Stimulated activated CD8-positive, alpha-beta memory T cell treated with anti-CD3 and anti-CD28 coated beads, Interleukin-15, amount 100 ng/mL, for 24 hours (primary cell): ENCODE results near the gene RPS8.
"Not testable (repeated sequence)": the region's sequence is repeated elsewhere in the genome, so short reads cannot be mapped to it uniquely, and the experiment has no call there.

Experiments used
- DNase-seq: peaks from one replicate; pipeline ENCODE4 v3.0.0-alpha.2; 2020; ENCODE audit warnings: low read depth

Gene RPS8

DNA sequence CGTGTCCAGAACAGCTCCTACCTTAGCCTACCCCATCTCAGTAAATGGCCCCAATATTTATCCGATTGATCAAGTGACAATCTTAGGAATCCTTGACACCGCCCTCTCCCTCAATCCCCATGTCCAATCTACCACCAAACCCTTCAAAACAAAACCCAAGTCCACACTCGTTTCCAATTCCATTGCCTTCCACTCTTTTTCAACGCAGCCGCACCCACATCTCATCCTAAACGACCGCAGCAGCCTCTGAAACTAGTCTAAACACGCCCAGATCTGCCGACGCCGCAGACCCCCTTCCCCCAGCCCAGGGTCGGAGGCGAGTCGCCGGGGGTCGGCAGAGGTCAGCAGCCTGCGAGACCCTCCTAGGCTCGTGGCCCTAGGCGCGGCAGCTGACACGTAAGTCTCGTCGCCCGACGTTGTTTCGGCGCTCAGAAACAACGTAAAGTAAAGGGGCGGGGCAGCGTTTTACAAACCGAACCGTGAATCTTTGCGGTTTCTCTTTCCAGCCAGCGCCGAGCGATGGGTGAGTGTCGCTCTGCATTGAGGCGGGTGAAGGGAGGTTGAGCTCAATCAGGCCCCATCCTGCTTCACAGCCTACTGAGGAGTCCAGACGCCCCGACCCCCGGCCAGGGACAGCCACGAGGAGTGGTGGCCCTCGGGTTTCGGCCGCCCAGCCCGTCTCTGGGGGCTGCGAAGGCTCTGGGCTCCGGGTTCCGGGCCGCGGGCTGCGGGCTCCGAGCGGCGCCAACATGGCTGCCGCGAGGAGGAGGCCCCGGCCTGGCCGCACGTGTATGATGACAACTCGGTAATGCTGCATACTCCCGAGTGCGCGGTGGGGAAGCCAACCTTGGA, at the start of gene RPS8:
RPS8 (plus strand) TSS at position 463 of the 852 bp plus-strand sequence; CDS start at position 520, 57 bp downstream.
- peak; percentile 75 for DNase-seq

DNA sequence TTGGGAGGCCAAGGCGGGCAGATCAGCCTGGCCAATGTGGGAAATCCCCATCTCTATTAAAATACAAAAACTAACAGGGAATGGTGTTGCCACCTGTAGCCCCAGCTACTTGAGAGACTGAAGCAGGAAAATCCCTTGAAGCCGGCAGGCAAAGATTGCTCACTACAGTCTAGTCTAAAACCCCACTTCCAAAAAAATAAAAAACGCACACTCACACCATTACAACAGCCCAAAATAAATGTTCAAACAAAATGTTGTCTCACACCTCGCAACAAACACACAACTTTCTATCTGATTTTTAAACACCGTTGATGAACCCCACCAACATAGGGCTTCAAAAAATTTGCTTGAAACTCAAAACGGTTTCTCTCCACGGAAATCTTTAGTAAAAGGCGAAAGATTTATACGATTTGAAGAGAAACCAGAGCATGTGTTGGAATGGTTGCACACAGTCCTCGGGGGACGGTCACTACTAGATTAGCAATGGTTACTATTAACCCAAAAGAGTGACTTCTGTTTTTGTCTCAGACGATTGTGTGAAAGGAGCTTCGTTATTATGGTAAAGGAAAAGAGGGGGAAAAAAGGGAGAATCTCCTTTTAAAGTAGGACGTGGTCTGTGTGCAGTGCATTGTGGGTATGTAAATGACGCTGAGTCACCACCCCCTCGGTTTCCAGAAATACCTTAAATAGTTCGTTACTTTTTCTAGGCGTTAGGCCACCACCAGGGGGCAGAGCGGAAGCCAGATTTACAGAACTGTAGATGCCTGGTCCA, 44.4 kb upstream of the RPS8 start, which contains the start of gene RNU5D-1:
RNU5D-1 (minus strand) TSS at position 430 of the 772 bp plus-strand sequence.
- DNase-seq: peak; percentile 78

- no peak for DNase-seq
Observed at GRCh38 chr1:44733365-44733764, 42.0 kb upstream of the RPS8 start.

GRCh38 chr1:44733784-44734183, 41.6 kb upstream of the RPS8 start:
- DNase-seq: no peak

DNA sequence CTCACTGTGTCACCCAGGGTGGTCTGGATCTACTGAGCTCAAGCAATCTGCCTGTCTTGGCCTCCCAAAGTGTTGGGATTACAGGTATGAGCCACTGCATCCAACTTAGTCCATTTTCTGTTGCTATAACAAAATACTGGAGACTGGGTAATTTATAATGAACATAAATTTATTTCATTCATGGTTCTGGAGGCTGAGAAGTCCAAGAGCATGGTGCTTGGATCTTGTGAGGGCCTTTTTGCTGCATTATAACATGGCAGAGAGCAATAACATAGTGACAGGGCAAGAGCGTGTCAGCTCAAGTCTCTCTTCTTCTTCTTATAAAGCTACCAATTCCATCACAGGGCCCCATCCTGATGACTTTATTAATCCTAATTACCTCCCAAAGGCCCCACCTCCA, 39.3 kb upstream of the RPS8 start:
- no peak for DNase-seq

GRCh38 chr1:44738953-44739306, 36.4 kb upstream of the RPS8 start:
- not testable (repeated sequence) for DNase-seq

GRCh38 chr1:44739307-44740178, 35.8 kb upstream of the RPS8 start, which contains the start of gene KIF2C:
Gene KIF2C, plus strand, starts transcription at chr1:44739837. Its CDS starts 96 bp downstream, at chr1:44739933.
- peak; percentile 93 for DNase-seq

DNA sequence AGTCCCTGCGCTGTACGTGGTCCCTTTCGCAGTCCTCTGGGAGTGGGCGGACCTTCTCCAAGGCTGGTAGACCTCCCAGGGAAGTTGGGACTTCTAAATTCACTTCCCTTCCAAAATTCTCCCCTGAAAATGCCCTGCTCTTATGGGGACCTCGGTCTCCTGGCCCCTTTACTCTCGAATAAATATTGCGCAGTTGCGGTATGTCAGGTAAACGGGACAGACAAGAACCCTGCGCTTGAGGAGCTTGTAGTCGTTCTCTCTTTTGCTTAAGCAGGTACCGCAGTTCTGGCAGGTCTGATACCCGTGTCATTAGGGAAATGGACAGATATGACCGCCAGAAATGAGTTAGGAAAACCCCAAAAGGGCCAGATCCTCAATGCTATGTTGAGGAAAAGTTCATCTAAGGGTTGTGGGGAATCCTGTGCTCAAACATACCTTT, 35.1 kb upstream of the RPS8 start:
- no peak for DNase-seq

- no peak for DNase-seq
Observed at GRCh38 chr1:44743211-44743610, 32.1 kb upstream of the RPS8 start.

- no peak for DNase-seq
Observed at GRCh38 chr1:44747878-44748277, 27.5 kb upstream of the RPS8 start.

DNA sequence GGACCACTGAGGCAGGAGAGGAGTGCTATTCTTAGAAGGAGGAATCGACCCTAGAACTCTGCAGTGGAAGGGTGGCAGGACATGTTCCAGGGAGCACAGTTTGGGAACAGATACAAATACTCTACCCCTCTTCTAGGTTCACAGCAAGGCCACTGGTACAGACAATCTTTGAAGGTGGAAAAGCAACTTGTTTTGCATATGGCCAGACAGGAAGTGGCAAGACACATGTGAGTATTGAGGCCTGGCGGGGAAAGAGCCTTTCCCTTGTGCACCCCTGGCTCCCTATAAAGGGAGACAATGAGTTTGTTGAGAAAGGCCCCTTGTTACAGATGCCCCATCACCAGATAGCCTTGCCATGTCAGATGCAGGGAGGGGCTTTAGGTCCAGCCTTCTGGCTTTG, 17.9 kb upstream of the RPS8 start:
- DNase-seq: no peak

DNA sequence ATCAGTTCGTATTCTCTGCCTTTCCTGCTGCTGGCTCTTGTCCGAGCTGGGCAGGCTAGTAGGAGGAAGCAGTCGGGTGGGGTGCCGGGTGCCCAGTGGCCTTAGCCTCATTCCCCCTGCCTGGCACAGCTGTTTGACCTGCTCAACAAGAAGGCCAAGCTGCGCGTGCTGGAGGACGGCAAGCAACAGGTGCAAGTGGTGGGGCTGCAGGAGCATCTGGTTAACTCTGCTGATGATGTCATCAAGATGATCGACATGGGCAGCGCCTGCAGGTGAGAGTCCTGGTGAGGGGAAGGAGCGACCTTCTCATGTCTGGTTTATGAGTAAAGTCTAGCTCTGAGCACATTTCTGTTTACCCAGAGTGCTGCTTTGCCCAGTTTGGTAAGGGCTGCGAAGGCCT, 16.3 kb upstream of the RPS8 start:
- DNase-seq: no peak

GRCh38 chr1:44760876-44761275, 14.5 kb upstream of the RPS8 start:
- no peak for DNase-seq

DNA sequence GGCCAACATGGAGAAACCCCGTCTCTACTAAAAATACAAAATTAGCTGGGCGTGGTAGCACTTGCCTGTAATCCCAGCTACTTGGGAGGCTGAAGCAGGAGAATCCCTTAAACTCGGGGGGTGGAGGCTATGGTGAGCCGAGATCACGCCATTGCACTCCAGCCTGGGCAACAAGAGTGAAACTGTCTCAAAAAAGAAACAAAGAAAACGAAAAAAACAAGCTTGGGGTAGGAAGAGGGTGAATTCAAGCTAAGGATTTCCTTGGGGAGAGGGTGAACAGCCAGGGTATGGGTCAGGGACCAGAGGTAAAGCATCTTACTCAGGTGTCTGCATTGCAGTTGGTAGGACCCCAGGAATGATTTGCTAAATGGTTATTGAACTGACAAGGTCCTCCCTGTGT, 8.9 kb upstream of the RPS8 start:
- not testable (repeated sequence) for DNase-seq

DNA sequence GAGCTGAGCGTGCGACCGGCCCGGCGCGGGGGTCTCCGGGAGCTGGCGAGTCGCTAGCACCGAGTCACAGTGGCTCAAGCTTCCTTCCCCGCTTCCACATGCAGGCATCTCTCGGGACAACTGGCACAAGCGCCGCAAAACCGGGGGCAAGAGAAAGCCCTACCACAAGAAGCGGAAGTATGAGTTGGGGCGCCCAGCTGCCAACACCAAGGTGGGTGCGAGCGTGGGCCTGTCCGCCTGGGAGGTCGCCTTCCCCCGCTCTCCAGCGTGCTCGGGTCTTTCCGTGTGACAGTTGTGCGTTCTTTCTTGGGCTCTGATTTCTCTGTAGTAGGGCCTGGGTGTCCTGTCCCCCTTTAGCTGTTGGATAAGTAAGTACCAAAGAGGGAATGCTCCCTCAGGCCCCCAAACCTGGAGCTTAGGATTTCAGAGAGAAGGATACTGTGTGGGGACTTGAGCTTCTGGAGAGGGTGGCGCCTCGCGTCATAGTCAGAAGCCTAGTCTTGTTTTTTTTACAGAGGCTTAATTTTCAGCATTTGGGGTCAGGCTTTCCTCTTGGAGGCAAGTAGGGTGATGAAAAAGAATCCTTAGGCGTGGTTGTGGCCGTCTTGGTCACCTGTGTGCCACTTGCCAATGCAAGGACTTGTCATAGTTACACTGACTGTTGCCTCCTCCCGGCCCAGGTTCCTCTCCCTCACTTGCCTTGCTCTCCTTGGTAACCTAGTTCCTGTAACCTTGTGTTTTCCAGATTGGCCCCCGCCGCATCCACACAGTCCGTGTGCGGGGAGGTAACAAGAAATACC, 790 bp downstream of the RPS8 start:
- peak; percentile 13 for DNase-seq

DNA sequence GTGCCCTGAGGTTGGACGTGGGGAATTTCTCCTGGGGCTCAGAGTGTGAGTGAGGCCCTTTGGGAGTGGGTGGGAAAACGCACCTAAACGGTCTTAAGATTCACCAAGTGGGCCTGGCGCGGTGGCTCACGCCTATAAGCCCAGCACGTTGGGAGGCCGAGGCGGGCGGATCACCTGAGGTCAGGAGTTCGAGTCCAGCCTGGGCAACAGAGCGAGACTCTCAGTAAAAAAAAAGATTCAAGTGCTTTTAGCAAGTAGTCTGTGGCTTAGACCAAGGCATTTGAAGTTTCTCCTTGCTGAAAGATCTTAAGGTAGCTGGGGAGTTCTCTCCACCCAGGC, 1.4 kb downstream of the RPS8 start:
- DNase-seq: no peak

DNA sequence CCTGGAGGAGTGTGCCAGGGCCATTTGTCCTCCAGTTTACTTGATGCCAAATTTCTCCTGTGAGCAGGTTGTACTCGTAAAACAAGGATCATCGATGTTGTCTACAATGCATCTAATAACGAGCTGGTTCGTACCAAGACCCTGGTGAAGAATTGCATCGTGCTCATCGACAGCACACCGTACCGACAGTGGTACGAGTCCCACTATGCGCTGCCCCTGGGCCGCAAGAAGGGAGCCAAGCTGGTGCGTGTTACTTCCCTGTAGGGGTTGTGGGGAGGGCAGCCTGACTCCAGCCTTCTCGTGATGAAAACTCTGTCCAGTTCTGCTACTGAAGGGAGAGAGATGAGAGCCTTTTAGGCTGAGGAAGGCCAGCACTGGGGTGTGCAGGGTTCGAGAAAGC, 2.2 kb downstream of the RPS8 start:
- DNase-seq: no peak

- no peak for DNase-seq
Observed at GRCh38 chr1:44777969-44778635, 2.8 kb downstream of the RPS8 start.

DNA sequence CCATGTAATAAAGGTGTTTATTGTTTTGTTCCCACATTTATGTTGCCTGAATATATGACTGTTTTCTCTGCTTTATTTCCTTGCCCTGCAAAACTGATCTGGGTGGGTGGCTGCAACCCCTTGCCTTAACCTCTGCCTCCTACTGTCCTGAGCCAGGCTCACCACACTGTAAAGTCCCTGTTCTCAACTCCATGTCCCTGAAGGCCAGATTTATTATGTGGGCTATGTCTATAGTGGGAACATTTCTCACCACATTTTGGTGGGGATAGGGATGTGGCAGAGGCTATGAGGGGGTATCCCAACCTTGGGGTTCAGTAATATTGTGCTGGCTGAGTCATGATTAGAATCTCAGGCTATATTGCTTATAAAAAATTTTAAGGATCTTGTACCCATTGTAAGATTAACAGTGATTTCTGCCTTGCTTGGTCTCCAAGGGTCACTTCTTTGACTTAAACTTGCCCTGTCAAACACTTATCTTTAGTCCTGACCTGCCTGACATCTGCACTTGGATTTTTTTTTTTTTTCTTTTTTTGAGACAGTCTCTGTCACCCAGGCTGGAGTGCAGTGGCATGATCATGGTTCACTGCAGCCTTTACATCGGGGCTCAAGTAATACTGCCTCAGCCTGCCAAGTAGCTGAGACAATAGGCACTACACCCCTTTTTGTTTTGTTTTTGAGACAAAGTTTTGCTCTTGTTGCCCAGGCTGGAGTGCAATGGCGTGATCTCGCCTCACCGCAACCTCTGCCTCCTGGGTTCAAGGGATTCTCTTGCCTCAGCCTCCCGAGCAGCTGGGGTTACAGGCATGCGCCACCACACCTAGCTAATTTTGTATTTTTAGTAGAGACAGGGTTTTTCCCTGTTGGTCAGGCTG, 3.6 kb downstream of the RPS8 start:
- no peak for DNase-seq
